GM18517 (cell line): Measurements from ENCODE around the gene ANTKMT.
"Not testable (repeated sequence)": the region's sequence is repeated elsewhere in the genome, so short reads cannot be mapped to it uniquely, and the experiment has no call there.

ENCODE experiments used
- ATAC-seq: cut with Tn5 transposase; IDR thresholded peaks from one replicate; pipeline ENCODE4 v1.9.1; 2021; ENCODE audit warnings: mild to moderate bottlenecking, moderate library complexity; ENCODE audit not compliant: unreplicated experiment

The ANTKMT gene

GRCh38 chr16:680967-681745 is 39.8 kb upstream of the ANTKMT start:
- no peak for ATAC-seq

GRCh38 chr16:681746-682427 is 39.1 kb upstream of the ANTKMT start:
- no peak for ATAC-seq

- no peak for ATAC-seq
Observed at GRCh38 chr16:682493-683395, 38.2 kb upstream of the ANTKMT start.

- ATAC-seq = no peak
Observed at GRCh38 chr16:683396-684070, 37.4 kb upstream of the ANTKMT start.

GRCh38 chr16:684071-684794 is 36.7 kb upstream of the ANTKMT start, which contains the start of gene JMJD8:
Gene JMJD8 (minus strand): TSS chr16:684334. CDS start chr16:684319, 15 bp downstream.
- ATAC-seq = peak; percentile 58

GRCh38 chr16:684961-685696 is 35.8 kb upstream of the ANTKMT start:
- no peak for ATAC-seq

- ATAC-seq = no peak
Observed at GRCh38 chr16:685967-686366, 35.0 kb upstream of the ANTKMT start.

GRCh38 chr16:686459-687260 is 34.3 kb upstream of the ANTKMT start:
- ATAC-seq = no peak

- ATAC-seq = no peak
Observed at GRCh38 chr16:687499-687898, 33.4 kb upstream of the ANTKMT start.

- no peak for ATAC-seq
Observed at GRCh38 chr16:689175-689897, 31.6 kb upstream of the ANTKMT start.

GRCh38 chr16:691242-691641 is 29.7 kb upstream of the ANTKMT start:
- not testable (repeated sequence) for ATAC-seq

GRCh38 chr16:692356-693108 is 28.4 kb upstream of the ANTKMT start:
- no peak for ATAC-seq

GRCh38 chr16:693364-693763 is 27.6 kb upstream of the ANTKMT start:
- ATAC-seq = no peak

GRCh38 chr16:693766-694165 is 27.2 kb upstream of the ANTKMT start:
- ATAC-seq = no peak

GRCh38 chr16:694187-694862 is 26.6 kb upstream of the ANTKMT start:
- ATAC-seq = no peak

GRCh38 chr16:694863-695354 is 26.0 kb upstream of the ANTKMT start:
- no peak for ATAC-seq
